C1 segment of cervical spinal cord (tissue), 14 donors: ENCODE measurements around the gene C14orf39.
"Not testable (repeated sequence)": the region's sequence is repeated elsewhere in the genome, so short reads cannot be mapped to it uniquely, and the experiment has no call there.

ENCODE experiments used
- DNase-seq, 14 donors: peaks; one replicate each; lab custom pipeline; 2025; lab: John Stamatoyannopoulos, UW

Gene C14orf39

DNA sequence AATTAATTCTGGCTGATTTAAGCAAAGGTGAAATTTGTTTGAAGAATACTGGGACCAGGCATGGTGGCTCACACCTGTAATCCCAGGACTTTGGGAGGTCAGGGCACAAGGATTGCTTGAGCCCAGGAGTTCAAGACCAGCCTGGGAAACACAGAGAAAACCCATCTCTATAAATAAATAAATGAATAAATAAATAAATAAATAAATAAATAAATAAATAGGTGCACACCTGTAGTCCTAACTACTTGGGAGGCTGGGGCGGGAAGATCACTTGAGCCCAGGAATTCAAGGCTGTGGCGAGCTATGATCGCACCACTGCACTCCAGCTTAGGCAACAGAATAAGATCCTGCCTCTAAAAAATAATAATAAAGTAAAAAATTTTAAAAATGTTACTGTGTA lies 4.4 kb upstream of the C14orf39 start:
- no peak for DNase-seq

DNA sequence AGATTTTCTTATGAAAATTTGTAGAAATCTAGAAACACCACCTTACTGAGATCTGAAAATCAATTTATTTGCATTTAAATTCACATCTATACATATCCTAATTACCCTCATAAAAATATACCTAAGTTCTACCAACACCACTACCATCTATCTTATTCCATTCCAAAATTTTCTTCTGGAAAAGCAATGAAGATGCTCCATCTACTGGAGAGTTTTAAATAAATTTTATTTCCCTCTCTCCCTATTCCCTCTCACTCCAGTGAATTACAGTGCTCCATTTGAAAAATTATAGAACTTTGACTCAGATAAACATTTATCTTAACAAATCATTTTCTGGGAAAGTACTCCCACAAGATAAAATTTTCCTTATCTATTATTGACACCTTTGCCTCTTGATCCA lies 2.3 kb upstream of the C14orf39 start:
- DNase-seq = no peak

DNA sequence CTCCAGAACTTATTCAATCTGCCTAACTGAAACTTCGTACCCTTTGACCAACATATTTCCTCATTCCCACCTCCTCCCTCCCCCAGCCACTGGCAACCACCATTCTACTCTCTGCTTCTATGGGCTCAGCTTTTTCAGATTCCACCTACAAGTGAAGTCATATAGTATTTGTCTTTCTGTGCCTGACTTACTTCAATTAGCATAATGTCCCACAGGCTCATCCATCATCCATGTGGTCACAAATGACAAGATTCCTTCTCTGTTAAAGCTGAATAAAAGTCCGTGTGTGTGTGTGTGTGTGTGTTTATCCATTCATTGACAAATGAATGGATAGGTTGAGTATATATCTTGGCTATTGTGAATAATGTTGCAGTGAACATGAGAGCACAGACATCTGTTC lies 1.3 kb upstream of the C14orf39 start:
- no peak for DNase-seq

DNA sequence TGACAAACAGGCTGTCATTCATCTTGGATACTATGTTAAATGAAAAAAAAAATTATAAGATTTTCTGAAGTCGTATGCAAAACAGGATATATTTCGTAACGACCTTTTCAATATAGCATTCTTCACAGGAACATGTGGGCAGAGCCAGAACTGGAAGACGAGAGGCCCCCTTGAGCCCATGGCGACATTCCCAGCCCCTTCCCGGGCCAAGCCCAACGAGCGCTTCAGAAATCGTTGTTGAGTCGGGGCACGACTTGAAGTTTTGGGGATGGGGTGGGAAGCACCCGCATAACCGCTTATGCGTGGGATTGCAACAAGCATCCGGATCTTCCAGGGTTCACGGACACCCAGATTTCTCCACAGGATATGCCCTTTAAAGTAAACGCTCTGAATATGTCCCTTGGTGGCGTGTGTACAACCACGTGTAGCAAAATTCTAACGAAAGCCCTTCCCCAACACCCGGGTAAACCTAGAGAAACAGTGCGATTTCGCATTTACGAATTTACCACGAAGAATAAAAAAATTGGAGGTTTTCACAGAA lies 736 bp downstream of the C14orf39 start:
- DNase-seq = no peak

DNA sequence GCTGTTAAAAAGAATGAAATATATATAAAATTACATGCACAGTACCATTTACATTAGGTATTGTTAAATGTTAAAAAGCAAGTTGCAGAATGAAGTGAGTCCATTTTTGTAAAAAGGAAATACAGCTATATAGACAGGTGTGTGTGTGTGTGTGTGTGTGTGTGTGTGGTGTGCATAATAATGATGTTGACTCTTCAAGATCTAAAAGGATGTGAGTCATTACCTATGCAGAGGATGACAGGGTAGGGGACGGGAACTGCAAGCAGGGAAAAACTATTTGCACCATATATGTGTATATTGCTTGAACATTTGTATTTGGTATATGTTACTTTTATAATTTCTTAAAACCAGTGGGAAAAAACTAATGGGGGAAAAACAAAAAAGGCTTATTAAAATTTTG lies 3.1 kb downstream of the C14orf39 start:
- DNase-seq = no peak

DNA sequence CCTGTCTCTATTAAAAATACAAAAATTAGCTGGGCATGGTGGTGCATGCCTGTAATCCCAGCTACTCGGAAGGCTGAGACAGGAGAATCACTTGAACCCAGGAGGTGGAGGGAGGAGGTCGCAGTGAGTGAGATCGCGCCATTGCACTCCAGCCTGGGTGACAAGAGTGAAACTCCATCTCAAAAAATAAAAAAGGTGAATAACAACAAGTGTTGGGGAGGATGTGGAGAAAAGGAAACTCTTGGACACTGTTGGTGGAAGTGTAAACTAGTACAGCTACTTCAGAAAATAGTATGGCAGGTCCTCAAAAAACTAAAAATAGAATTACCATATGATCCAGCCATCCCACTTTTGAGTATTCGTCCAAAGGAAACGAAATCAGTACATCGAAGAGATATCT lies 5.6 kb downstream of the C14orf39 start:
- DNase-seq = not testable (repeated sequence)

DNA sequence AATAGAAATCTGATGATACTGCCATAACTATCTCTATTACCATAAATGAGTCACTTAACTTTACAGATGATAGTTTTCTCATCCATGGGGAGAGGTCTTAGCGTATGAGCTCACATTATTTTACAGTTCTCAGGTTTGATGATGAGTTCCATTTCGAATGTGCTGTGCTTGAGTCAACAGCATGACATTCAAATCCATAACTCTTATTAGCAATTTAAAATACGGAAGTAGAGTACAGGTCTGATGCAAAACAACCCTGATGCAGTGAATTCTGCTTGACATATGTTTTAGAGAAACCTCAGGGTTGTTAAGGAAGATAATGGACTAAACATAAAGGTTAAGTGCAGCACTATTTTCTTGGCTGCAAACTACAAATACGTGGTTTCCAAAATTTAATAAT lies 30.0 kb downstream of the C14orf39 start:
- no peak for DNase-seq

DNA sequence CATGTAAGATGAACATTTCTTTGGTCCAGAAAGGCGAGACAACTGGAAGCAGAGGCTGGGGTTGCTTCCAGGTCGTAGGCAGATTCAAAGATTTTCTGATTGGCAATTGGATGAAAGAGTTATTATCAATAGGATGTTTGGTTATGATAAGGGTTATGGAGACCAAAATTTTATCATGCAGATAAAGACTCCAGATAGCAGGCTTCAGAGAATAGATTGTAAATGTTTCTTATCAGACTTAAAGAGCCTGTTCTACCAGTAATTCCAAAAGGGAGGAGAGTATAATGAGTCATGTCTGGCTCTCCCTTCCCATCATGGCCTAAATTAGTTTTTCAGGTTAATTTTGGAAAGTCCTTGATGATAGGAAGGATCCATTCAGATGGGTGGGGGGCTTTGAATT lies 55.6 kb downstream of the C14orf39 start:
- no peak for DNase-seq

DNA sequence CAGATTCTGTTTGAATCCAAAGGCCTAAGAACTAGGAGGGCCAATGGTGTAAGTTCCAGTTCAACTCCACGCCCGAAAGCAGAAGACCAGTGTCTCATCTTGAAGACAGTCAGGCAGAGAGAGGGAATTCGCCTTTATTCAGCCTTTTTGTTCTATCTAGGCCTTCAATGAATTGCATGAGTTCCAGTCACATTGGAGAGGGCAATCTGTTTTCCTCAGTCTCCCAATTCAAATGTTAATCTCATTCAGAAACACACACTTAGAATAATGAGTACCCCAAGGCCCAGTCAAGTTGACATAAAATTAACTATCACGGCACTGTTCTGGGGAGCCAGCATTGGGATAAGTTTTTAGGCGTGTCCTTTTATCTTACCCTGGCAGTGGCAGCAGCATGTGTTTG lies 65.8 kb downstream of the C14orf39 start:
- no peak for DNase-seq

DNA sequence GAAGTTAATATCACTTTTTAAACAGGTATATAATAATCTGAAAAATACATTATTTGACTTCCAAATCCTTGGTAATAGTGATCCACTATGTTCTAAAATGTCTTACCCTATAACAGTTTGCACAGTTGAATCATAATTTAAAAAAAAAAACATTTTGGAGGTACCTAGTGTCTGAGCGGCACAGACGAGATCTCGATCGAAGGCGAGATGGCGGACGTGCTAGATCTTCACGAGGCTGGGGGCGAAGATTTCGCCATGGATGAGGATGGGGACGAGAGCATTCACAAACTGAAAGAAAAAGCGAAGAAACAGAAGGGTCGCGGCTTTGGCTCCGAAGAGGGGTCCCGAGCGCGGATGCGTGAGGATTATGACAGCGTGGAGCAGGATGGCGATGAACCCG lies 88.3 kb downstream of the C14orf39 start:
- DNase-seq = not testable (repeated sequence)

DNA sequence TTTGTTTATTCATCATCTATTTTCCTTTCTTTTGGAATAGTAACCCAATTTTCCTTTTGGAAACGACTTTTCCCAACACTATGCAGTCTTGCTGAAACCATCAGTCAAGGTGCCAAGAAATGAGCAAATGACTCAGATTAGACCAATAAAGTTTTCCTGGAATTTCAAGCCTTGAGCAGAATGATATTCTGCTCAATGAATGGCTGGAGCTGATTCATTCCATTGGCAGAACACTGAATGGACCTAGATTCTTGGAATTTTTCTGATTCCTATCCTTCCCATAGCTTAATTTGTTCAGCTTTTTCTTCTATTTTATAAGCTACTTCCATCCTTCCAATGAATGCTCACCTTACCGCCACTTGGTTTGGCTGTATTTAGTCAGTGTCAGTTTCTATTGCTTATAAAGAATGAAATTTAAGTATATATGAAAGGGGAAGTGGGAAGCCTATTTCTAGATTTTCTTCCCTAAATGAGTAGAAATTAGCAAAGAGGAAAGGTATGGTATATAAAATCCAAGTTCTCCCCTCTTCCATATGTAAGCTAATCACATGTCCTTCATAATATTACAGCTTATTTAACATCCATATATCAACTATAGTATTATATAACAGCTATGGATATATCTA lies 89.0 kb downstream of the C14orf39 start:
- DNase-seq = no peak
